HepG2 (cell line): ENCODE data around the gene ZDBF2. TPM values are rescaled to one million over a fixed set of nuclear protein-coding genes. Genes with fewer than 3 reads are reported as not detected.

ENCODE experiments used
- ATAC-seq: fragments of 200-7000 bp; cut with Tn5 transposase; 3 replicates; pipeline ENCODE4 v1.9.1; 2020; ENCODE audit warnings: mild to moderate bottlenecking, moderate library complexity
- BruUV-seq: library from RNA; stranded (reverse); fragments of 400-500 nt; replicated peaks from 2 replicates; lab custom pipeline; 2021; lab: Mats Ljungman, UMichigan
- CTCF ChIA-PET: fragments of 300-600 bp; formaldehyde crosslinking; extraction: SDS; loops from one replicate; lab custom pipeline; 2021; ENCODE audit warnings: low total read pairs, inconsistent platforms, low intra/inter-chr PET ratio; lab: Yijun Ruan, JAX
- POLR2A ChIA-PET: fragments of 350-600 bp; sonication (Branson Sonifier 250); formaldehyde crosslinking; loops from one replicate; lab custom pipeline; 2020; ENCODE audit warnings: antibody characterized with exemption, inconsistent platforms; lab: Yijun Ruan, JAX
- DNase-seq: peaks from one replicate; pipeline ENCODE4 v3.0.0-alpha.2; 2015; ENCODE audit warnings: low spot score
- FAIRE-seq: peaks from 3 replicates; lab custom pipeline; 2011; peaks lifted over from hg19 to GRCh38; lab: Jason Lieb, UNC
- H2AFZ ChIP-seq: one replicate; pipeline ENCODE4 v1.6.1; 2011; ENCODE audit warnings: low read length, inconsistent platforms
- H3K27ac ChIP-seq: fragments of 300-600 bp; 3 replicates; pipeline ENCODE4 v1.8.0; 2011; ENCODE audit warnings: mixed run types, mild to moderate bottlenecking, mixed read lengths, low read length, inconsistent platforms; ENCODE audit not compliant: insufficient read depth; ENCODE audit errors: extremely low read length
- H3K27me3 ChIP-seq, 2 experiments: fragments of 200-600 bp in 1 of 2; 2 replicates in 1 of 2; 3 replicates in 1 of 2; pipeline versions ENCODE4 v1.6.0 to v1.8.0; 2011; ENCODE audit warnings: low read length in 2 of 2, mild to moderate bottlenecking in 2 of 2, moderate library complexity in 2 of 2, inconsistent platforms in 1 of 2; ENCODE audit not compliant: insufficient read depth in 2 of 2, control insufficient read depth in 1 of 2
- H3K36me3 ChIP-seq, 2 experiments: fragments of 200-600 bp in 1 of 2; replicated peaks in 1 of 2; 2 replicates in 1 of 2; 3 replicates in 1 of 2; pipeline versions ENCODE4 v1.5.1 to v1.8.0; 2011; ENCODE audit warnings: low read length in 2 of 2, inconsistent platforms in 1 of 2; ENCODE audit not compliant: insufficient read depth in 2 of 2, control insufficient read depth in 1 of 2
- H3K4me1 ChIP-seq: 2 replicates; pipeline ENCODE4 v1.5.1; 2012; ENCODE audit warnings: low read length, inconsistent platforms; ENCODE audit not compliant: insufficient read depth
- H3K4me2 ChIP-seq: 2 replicates; pipeline ENCODE4 v1.6.0; 2011; ENCODE audit warnings: low read depth, low read length, inconsistent platforms
- H3K4me3 ChIP-seq, 3 experiments: fragments of 200-600 bp in 1 of 3; sonication (generic), shearing (Covaris generic) in 1 of 3; replicated peaks in 1 of 3; 2 replicates each; pipeline ENCODE4 v1.5.1; 2011 to 2016; ENCODE audit warnings: low read length in 3 of 3, inconsistent platforms in 2 of 3, low read depth in 2 of 3, mild to moderate bottlenecking in 2 of 3, control low read depth in 1 of 3, mixed read lengths in 1 of 3; ENCODE audit not compliant: insufficient read depth in 1 of 3
- H3K79me2 ChIP-seq: one replicate; pipeline ENCODE4 v1.6.1; 2011; ENCODE audit warnings: low read length, inconsistent platforms; ENCODE audit not compliant: insufficient read depth
- H3K9ac ChIP-seq: 2 replicates; pipeline ENCODE4 v1.6.0; 2011; ENCODE audit warnings: mild to moderate bottlenecking, low read depth, low read length, inconsistent platforms; ENCODE audit not compliant: insufficient read depth
- H3K9me3 ChIP-seq: 2 replicates; pipeline ENCODE4 v1.5.1; 2012; ENCODE audit warnings: mild to moderate bottlenecking, low read length
- H4K20me1 ChIP-seq: 2 replicates; pipeline ENCODE4 v1.6.0; 2011; ENCODE audit warnings: inconsistent platforms, mild to moderate bottlenecking, low read length, moderate library complexity; ENCODE audit not compliant: insufficient read depth
- CHCHD3 ChIP-seq: sonication (generic); formaldehyde crosslinking; IDR thresholded peaks from 2 replicates; pipeline ENCODE4 v1.8.0; 2022; ENCODE audit warnings: mild to moderate bottlenecking, missing genetic modification reagents, moderate library complexity
- DNMT1 ChIP-seq: sonication (generic); formaldehyde crosslinking; IDR thresholded peaks from 2 replicates; pipeline ENCODE4 v1.5.1; 2020; ENCODE audit warnings: mild to moderate bottlenecking, missing genetic modification reagents
- GABPB1 ChIP-seq: IDR thresholded peaks from 2 replicates; pipeline ENCODE4 v1.6.1; 2016; ENCODE audit warnings: mild to moderate bottlenecking, missing genetic modification reagents, moderate library complexity, missing compliant biosample characterization
- JUN ChIP-seq: sonication (generic); formaldehyde crosslinking; IDR thresholded peaks from 2 replicates; pipeline ENCODE4 v1.4.0; 2020; ENCODE audit warnings: mild to moderate bottlenecking, missing genetic modification reagents
- MAF1 ChIP-seq: sonication (generic); formaldehyde crosslinking; IDR thresholded peaks from 2 replicates; pipeline ENCODE4 v1.5.0; 2020; ENCODE audit warnings: missing genetic modification reagents, borderline replicate concordance
- NFATC3 ChIP-seq: sonication (generic); formaldehyde crosslinking; IDR thresholded peaks from 2 replicates; pipeline ENCODE4 v1.5.1; 2020; ENCODE audit warnings: mild to moderate bottlenecking, missing genetic modification reagents
- SIX1 ChIP-seq: sonication (generic); formaldehyde crosslinking; IDR thresholded peaks from 2 replicates; pipeline ENCODE4 v1.4.0; 2020; ENCODE audit warnings: missing genetic modification reagents, borderline replicate concordance
- SP140L ChIP-seq: sonication (generic); formaldehyde crosslinking; IDR thresholded peaks from 2 replicates; pipeline ENCODE4 v1.4.0; 2020; ENCODE audit warnings: missing genetic modification reagents, borderline replicate concordance
- TSC22D2 ChIP-seq: sonication (generic); formaldehyde crosslinking; IDR thresholded peaks from 2 replicates; pipeline ENCODE4 v1.5.1; 2020; ENCODE audit warnings: missing genetic modification reagents, mild to moderate bottlenecking, borderline replicate concordance
- ZBTB38 ChIP-seq: sonication (generic); formaldehyde crosslinking; IDR thresholded peaks from 2 replicates; pipeline ENCODE4 v1.5.1; 2020; ENCODE audit warnings: mild to moderate bottlenecking, missing genetic modification reagents
- ZNF337 ChIP-seq: sonication (generic); formaldehyde crosslinking; IDR thresholded peaks from 2 replicates; pipeline ENCODE4 v1.5.1; 2020; ENCODE audit warnings: missing genetic modification reagents, low read depth, mild to moderate bottlenecking, borderline replicate concordance
- ZNF407 ChIP-seq: sonication (generic); formaldehyde crosslinking; IDR thresholded peaks from one replicate; pipeline ENCODE4 v1.5.1; 2020; ENCODE audit warnings: mild to moderate bottlenecking, missing genetic modification reagents; ENCODE audit errors: not compliant biosample characterization
- ZNF607 ChIP-seq: sonication (generic); formaldehyde crosslinking; IDR thresholded peaks from 2 replicates; pipeline ENCODE4 v1.5.1; 2020; ENCODE audit warnings: missing genetic modification reagents, mild to moderate bottlenecking, borderline replicate concordance
- WGBS: methylation state at CpG from one replicate; pipeline ENCODE4 v1.1.6; 2017; ENCODE audit warnings: low lambda C conversion rate; 5-methylcytosine and 5-hydroxymethylcytosine counted together
- in situ Hi-C: cut with HindIII; loops from 2 replicates; pipeline ENCODE4 v1.10.0; 2017; ENCODE audit warnings: low pct_unique_long_range_greater_than_20kb; ENCODE audit not compliant: extremely low pct_ligation_motif_present
- intact Hi-C: fragments of 100-400 bp; cut with micrococcal nuclease; formaldehyde crosslinking; loops from one replicate; pipeline ENCODE4 v1.10.0; 2022; ENCODE audit not compliant: unreplicated experiment
- polyA plus RNA-seq, 8 experiments: library from polyadenylated mRNA; depleted of rRNA in 3 of 8; stranded (reverse) in 7 of 8; unstranded in 1 of 8; fragments of >200 nt; fragmentation: Illumina TruSeq in 4 of 8; extraction: Trizol in 4 of 8; gene quantifications; 2 replicates each; pipeline versions ENCODE4 v1.2.1 to v1.2.3, GENCODE V29; 2011 to 2016; ENCODE audit warnings: low read depth in 4 of 8, missing spikeins in 1 of 8, mixed read lengths in 1 of 8; ENCODE audit not compliant: insufficient read depth in 1 of 8
- total RNA-seq, 5 experiments: library from RNA; depleted of rRNA; stranded (reverse); fragments of >200 nt; fragmentation: Illumina TruSeq; extraction: Trizol; gene quantifications; 2 replicates each; pipeline ENCODE4 v1.2.3, GENCODE V29; 2016; ENCODE audit warnings: low read depth in 1 of 5
- TF ChIP-seq, protein P1 (sequence below): sonication (generic); formaldehyde crosslinking; IDR thresholded peaks from 2 replicates; pipeline ENCODE4 v1.4.0; 2020; ENCODE audit warnings: missing genetic modification reagents
- TF ChIP-seq, protein P2 (sequence below): sonication (generic); formaldehyde crosslinking; conservative IDR thresholded peaks from 2 replicates; pipeline ENCODE4 v1.4.0; 2020; ENCODE audit warnings: missing genetic modification reagents

ZDBF2 gene
- total and polyA plus RNA-seq, 2 of the 13 experiments (the other 11 are each of a cell fraction or from before 2014, with no cell fraction given): 1.5 to 2.0 TPM

GRCh38 chr2:206267567-206267966 is 6.9 kb upstream of the ZDBF2 start:
- no peak overlapping the region for H2AFZ ChIP-seq
- FAIRE-seq (no peak), ATAC-seq (no peak), DNase-seq (no peak)
- no TSS peak for BruUV-seq
- H3K9ac ChIP-seq: no peak overlapping the region
- CTCF ChIA-PET: no interaction called here
- intact Hi-C loops: no loop called here
- no peaks in the 10 kb centered on the region for H3K9me3 ChIP-seq
- no peak overlapping the region for H3K4me2 ChIP-seq
- peaks cover 7 to 64% of the 10 kb centered on the region in 2 experiments; a peak in 4 of 5 replicates for H3K27me3 ChIP-seq
- no peaks in the 10 kb centered on the region for H3K36me3 ChIP-seq
- H3K27ac ChIP-seq: no peak overlapping the region
- no peaks in the 10 kb centered on the region for H3K79me2 ChIP-seq
- in situ Hi-C loops: no loop called here
- POLR2A ChIA-PET: no interaction called here
- WGBS: 29% methylated on average over 5 of the region's 5 CpGs
- H4K20me1 ChIP-seq: no peaks in the 10 kb centered on the region
- H3K4me1 ChIP-seq: no peaks in the 10 kb centered on the region
- H3K4me3 ChIP-seq: no peak overlapping the region
- TF ChIP-seq ZBTB38 (CRISPR knock-in tag): no peak
- TF ChIP-seq MAF1: no peak
- TF ChIP-seq SIX1 (CRISPR knock-in tag): no peak
- TF ChIP-seq ZNF607 (CRISPR knock-in tag): no peak
- no peak for TF ChIP-seq DNMT1
- no peak for TF ChIP-seq SP140L
- TF ChIP-seq CHCHD3: no peak
- TF ChIP-seq TSC22D2 (CRISPR knock-in tag): no peak
- TF ChIP-seq GABPB1 (CRISPR knock-in tag): no peak
- no peak for TF ChIP-seq NFATC3 (CRISPR knock-in tag)
- TF ChIP-seq, protein P1, sequence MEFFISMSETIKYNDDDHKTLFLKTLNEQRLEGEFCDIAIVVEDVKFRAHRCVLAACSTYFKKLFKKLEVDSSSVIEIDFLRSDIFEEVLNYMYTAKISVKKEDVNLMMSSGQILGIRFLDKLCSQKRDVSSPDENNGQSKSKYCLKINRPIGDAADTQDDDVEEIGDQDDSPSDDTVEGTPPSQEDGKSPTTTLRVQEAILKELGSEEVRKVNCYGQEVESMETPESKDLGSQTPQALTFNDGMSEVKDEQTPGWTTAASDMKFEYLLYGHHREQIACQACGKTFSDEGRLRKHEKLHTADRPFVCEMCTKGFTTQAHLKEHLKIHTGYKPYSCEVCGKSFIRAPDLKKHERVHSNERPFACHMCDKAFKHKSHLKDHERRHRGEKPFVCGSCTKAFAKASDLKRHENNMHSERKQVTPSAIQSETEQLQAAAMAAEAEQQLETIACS (CRISPR knock-in tag): no peak
- TF ChIP-seq JUN (CRISPR knock-in tag): no peak
- no peak for TF ChIP-seq ZNF407 (CRISPR knock-in tag)
- TF ChIP-seq, protein P2, sequence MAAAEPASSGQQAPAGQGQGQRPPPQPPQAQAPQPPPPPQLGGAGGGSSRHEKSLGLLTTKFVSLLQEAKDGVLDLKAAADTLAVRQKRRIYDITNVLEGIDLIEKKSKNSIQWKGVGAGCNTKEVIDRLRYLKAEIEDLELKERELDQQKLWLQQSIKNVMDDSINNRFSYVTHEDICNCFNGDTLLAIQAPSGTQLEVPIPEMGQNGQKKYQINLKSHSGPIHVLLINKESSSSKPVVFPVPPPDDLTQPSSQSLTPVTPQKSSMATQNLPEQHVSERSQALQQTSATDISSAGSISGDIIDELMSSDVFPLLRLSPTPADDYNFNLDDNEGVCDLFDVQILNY (CRISPR knock-in tag): no peak
- no peak for TF ChIP-seq ZNF337 (CRISPR knock-in tag)
